Endodermal cell (in vitro differentiated cells): ENCODE data around the gene SLC1A1. TPM values are rescaled to one million over a fixed set of nuclear protein-coding genes. Genes with fewer than 3 reads are reported as not detected.
A peak's percentile ranks its signal among the peaks of the same experiment; 100 is the strongest.

Experiments used
- DNase-seq: peaks from one replicate; pipeline ENCODE4 v3.0.0-alpha.2; 2017
- H3K27ac ChIP-seq: 2 replicates; pipeline ENCODE4 v1.5.1; 2013; ENCODE audit warnings: mild to moderate bottlenecking, low read depth, low read length, moderate library complexity
- H3K27me3 ChIP-seq: 2 replicates; pipeline ENCODE4 v1.6.1; 2013; ENCODE audit warnings: mild to moderate bottlenecking, low read length, moderate library complexity; ENCODE audit not compliant: insufficient read depth, control insufficient read depth, poor library complexity, severe bottlenecking
- H3K36me3 ChIP-seq: 2 replicates; pipeline ENCODE4 v1.7.0; 2013; ENCODE audit warnings: mild to moderate bottlenecking, low read length, moderate library complexity; ENCODE audit not compliant: control insufficient read depth, insufficient read depth
- H3K4me1 ChIP-seq: one replicate; pipeline ENCODE4 v1.7.0; 2013; ENCODE audit warnings: low read length; ENCODE audit not compliant: control insufficient read depth, insufficient read depth
- H3K4me3 ChIP-seq: 2 replicates; pipeline ENCODE4 v1.5.1; 2013; ENCODE audit warnings: mild to moderate bottlenecking, low read length, moderate library complexity
- H3K9ac ChIP-seq: 2 replicates; pipeline ENCODE4 v1.6.1; 2013; ENCODE audit warnings: mild to moderate bottlenecking, low read length, moderate library complexity; ENCODE audit not compliant: poor library complexity, severe bottlenecking; ENCODE audit errors: extremely low read depth
- H3K9me3 ChIP-seq: 2 replicates; pipeline ENCODE4 v1.6.1; 2013; ENCODE audit warnings: mild to moderate bottlenecking, low read length, moderate library complexity; ENCODE audit not compliant: control insufficient read depth
- H3K27ac Mint-ChIP-seq: 2 replicates; pipeline ENCODE4 v1.8.0; 2020; ENCODE audit warnings: mixed read lengths
- H3K27me3 Mint-ChIP-seq: 2 replicates; pipeline ENCODE4 v1.8.0; 2021; ENCODE audit warnings: mild to moderate bottlenecking, mixed read lengths; ENCODE audit not compliant: insufficient read depth
- H3K36me3 Mint-ChIP-seq: 2 replicates; pipeline ENCODE4 v1.8.0; 2020; ENCODE audit warnings: low read depth, mixed read lengths
- H3K4me1 Mint-ChIP-seq: 2 replicates; pipeline ENCODE4 v1.8.0; 2020; ENCODE audit warnings: mixed read lengths
- H3K4me3 Mint-ChIP-seq: 2 replicates; pipeline ENCODE4 v1.8.0; 2020; ENCODE audit warnings: mild to moderate bottlenecking, moderate library complexity, mixed read lengths
- H3K9me3 Mint-ChIP-seq: 2 replicates; pipeline ENCODE4 v1.8.0; 2020; ENCODE audit warnings: mild to moderate bottlenecking, mixed read lengths
- WGBS, 2 experiments: methylation state at CpG; one replicate each; pipeline versions ENCODE4 v1.1.5 to v1.1.7; 2013; ENCODE audit warnings: missing lambda C conversion rate in 2 of 2, mixed read lengths in 1 of 2; ENCODE audit not compliant: insufficient coverage in 1 of 2, insufficient read length in 1 of 2; 5-methylcytosine and 5-hydroxymethylcytosine counted together
- total RNA-seq, 2 donors: library from RNA; stranded (reverse); fragmentation: NEBNext Ultra II Directional in 1 of 2; extraction: Animal tissue kit (Norgen Biotek cat#: 25700) in 1 of 2; gene quantifications; 2 replicates in 1 of 2; 3 replicates in 1 of 2; pipeline ENCODE4 v1.2.1, GENCODE V29; 2021
- TF ChIP-seq, protein P1 (sequence below): fragments of 200-600 bp; sonication (generic); conservative IDR thresholded peaks from 2 replicates; pipeline ENCODE4 v1.5.0; 2021; ENCODE audit warnings: antibody characterized with exemption, mild to moderate bottlenecking

Gene SLC1A1
- total RNA-seq, 2 donors from 2014 or later: 5.5 to 11.3 TPM

GRCh38 chr9:4494332-4494731 is 4.1 kb downstream of the SLC1A1 start:
- H3K27ac ChIP-seq: no peak overlapping the region
- Mint-ChIP-seq H3K36me3 (no peaks in the 10 kb centered on the region), H3K9me3 (no peaks in the 10 kb centered on the region), H3K4me3 (no peak overlapping the region), H3K4me1 (peaks cover 32% of the 10 kb centered on the region), H3K27ac (no peak overlapping the region), H3K27me3 (peaks cover 21% of the 10 kb centered on the region)
- no peaks in the 10 kb centered on the region for H3K9me3 ChIP-seq
- 93% methylated on average over 1 of the region's 2 CpGs; no CpG with 5 or more reads in 1 of the 2 experiments for WGBS, 2 experiments
- peaks cover 18% of the 10 kb centered on the region for H3K4me1 ChIP-seq
- peak overlapping the region; percentile 30 for H3K4me3 ChIP-seq
- H3K36me3 ChIP-seq: peaks cover 34% of the 10 kb centered on the region
- DNase-seq: no peak
- H3K27me3 ChIP-seq: no peaks in the 10 kb centered on the region
- TF ChIP-seq, protein P1, sequence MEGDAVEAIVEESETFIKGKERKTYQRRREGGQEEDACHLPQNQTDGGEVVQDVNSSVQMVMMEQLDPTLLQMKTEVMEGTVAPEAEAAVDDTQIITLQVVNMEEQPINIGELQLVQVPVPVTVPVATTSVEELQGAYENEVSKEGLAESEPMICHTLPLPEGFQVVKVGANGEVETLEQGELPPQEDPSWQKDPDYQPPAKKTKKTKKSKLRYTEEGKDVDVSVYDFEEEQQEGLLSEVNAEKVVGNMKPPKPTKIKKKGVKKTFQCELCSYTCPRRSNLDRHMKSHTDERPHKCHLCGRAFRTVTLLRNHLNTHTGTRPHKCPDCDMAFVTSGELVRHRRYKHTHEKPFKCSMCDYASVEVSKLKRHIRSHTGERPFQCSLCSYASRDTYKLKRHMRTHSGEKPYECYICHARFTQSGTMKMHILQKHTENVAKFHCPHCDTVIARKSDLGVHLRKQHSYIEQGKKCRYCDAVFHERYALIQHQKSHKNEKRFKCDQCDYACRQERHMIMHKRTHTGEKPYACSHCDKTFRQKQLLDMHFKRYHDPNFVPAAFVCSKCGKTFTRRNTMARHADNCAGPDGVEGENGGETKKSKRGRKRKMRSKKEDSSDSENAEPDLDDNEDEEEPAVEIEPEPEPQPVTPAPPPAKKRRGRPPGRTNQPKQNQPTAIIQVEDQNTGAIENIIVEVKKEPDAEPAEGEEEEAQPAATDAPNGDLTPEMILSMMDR: no peak
- H3K9ac ChIP-seq: no peak overlapping the region

- H3K27ac Mint-ChIP-seq: no peak overlapping the region
- H3K4me3 Mint-ChIP-seq: no peak overlapping the region
- 94 to 99% methylated on average over 7 of the region's 7 CpGs for WGBS, 2 experiments
- no peak for DNase-seq
- Histone ChIP-seq H3K36me3 (peaks cover 38% of the 10 kb centered on the region), H3K9me3 (no peaks in the 10 kb centered on the region), H3K4me1 (peaks cover 18% of the 10 kb centered on the region), H3K9ac (no peak overlapping the region), H3K27me3 (no peaks in the 10 kb centered on the region), H3K27ac (no peak overlapping the region), H3K4me3 (no peak overlapping the region)
- TF ChIP-seq, protein P1: no peak
- no peaks in the 10 kb centered on the region for H3K9me3 Mint-ChIP-seq
- H3K4me1 Mint-ChIP-seq: peaks cover 34% of the 10 kb centered on the region
- peaks cover 19% of the 10 kb centered on the region for H3K27me3 Mint-ChIP-seq
- H3K36me3 Mint-ChIP-seq: no peaks in the 10 kb centered on the region
Observed at GRCh38 chr9:4494806-4495205, 4.5 kb downstream of the SLC1A1 start.

- 88 to 94% methylated on average over 3 to 4 of the region's 4 CpGs for WGBS, 2 experiments
- DNase-seq: no peak
- no peak overlapping the region for H3K27ac ChIP-seq
- no peak overlapping the region for H3K4me3 ChIP-seq
- H3K9me3 Mint-ChIP-seq: no peaks in the 10 kb centered on the region
- TF ChIP-seq, protein P1: no peak
- H3K4me1 ChIP-seq: peaks cover 18% of the 10 kb centered on the region
- H3K4me1 Mint-ChIP-seq: peaks cover 34% of the 10 kb centered on the region
- H3K27me3 Mint-ChIP-seq: peaks cover 17% of the 10 kb centered on the region
- H3K4me3 Mint-ChIP-seq: no peak overlapping the region
- H3K27me3 ChIP-seq: no peaks in the 10 kb centered on the region
- H3K36me3 ChIP-seq: peaks cover 41% of the 10 kb centered on the region
- no peaks in the 10 kb centered on the region for H3K36me3 Mint-ChIP-seq
- no peaks in the 10 kb centered on the region for H3K9me3 ChIP-seq
- H3K27ac Mint-ChIP-seq: no peak overlapping the region
- no peak overlapping the region for H3K9ac ChIP-seq
Observed at GRCh38 chr9:4495537-4495936, 5.3 kb downstream of the SLC1A1 start.
